Activated T-cell treated with anti-CD3 and anti-CD28 coated beads for 48 hours (primary cell): ENCODE results near the gene ATP5PF.
"Not testable (repeated sequence)": the region's sequence is repeated elsewhere in the genome, so short reads cannot be mapped to it uniquely, and the experiment has no call there.

Source experiments
- DNase-seq: peaks from one replicate; pipeline ENCODE4 v3.0.0-alpha.2; 2020; ENCODE audit warnings: low read depth

The ATP5PF gene, protein sequence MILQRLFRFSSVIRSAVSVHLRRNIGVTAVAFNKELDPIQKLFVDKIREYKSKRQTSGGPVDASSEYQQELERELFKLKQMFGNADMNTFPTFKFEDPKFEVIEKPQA

DNA sequence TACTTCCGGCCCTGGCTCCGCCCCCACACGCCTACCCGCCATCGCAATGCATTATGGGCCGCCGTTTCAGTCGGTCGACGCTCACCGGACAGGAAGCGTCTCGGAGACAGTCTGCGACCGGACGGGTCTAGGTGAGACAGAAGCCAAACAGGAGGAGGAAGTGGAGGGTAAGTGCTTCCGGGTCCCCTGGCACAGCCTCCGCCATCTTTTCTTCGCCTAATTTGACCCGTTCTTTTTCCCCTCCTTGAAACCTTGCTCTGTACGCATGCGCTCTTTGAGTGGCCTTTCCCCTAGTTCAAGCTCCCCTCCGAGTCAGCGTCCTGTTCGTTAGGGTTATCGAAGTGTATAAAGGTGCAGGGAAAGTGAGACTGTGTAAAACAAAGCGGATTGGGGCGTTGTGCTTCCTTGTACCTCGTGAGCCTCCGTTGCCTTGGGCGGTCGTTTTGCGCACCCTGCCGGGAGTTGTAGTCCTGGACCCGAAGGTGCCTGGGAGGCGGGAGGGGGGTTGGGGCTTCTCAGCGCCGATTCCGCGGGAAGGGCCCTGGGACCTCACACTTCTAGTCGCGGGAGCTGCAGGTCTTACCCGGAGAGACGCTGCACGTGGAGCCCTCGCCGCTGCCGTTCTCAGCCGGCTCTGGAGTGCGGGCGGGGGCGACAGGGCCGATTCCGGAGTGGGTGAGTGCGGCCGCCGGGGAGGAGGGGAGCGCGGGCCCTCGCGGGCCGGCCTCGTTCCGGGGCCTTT, at the start of gene ATP5PF, which contains the start of gene GABPA:
Gene ATP5PF, minus strand, starts transcription at position 1 of the 742 bp plus-strand sequence. CDS start 5,110 bp downstream, outside the sequence.
Gene GABPA, plus strand, starts transcription at position 69 of the 742 bp plus-strand sequence. CDS start 6,627 bp downstream, outside the sequence.
- DNase-seq: peak; percentile 97

DNA sequence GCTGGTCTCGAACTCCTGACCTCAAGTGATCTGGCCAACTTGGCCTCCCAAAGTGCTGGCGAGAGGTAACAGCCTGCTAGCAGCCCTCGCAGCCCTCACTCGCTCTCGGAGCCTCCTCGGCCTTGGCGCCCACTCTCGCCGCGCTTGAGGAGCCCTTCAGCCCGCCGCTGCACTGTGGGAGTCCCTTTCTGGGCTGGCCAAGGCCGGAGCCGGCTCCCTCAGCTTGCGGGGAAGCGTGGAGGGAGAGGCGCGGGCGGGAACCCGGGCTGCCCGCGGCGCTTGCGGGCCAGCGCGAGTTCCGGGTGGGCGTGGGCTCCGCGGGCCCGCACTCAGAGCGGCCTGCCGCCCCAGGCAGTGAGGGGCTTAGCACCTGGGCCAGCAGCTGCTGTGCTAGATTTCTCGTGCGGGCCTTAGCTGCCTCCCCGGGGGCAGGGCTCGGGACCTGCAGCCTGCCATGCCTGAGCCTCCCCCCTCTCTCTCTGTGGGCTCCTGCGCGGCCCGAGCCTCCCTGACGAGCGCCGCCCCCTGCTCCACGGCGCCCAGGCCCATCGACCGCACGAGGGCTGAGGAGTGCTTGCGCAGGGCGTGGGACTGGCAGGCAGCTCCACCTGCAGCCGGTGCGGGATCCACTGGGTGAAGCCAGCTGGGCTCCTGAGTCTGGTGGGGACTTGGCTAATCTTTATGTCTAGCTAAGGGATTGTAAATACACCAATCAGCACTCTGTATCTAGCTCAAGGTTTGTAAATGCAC, 43.6 kb upstream of the ATP5PF start:
- not testable (repeated sequence) for DNase-seq

DNA sequence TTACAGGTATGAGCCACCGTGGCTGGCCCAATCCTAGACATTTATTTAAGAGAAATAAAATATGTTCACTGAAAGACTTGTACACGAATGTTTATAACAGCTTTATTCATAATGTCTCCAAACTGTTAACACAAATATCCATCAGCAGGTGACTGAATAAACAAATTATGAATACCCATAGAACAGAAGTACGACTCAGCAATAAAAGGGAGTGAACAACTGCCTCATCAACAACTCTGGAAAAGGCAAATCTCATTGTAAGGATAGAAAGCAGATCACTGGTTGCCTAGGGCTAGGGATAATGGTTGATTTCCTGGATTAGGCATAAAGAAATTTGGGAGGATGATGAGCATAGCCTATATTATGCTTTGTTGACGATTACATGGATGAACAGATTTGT, 41.7 kb upstream of the ATP5PF start:
- no peak for DNase-seq

DNA sequence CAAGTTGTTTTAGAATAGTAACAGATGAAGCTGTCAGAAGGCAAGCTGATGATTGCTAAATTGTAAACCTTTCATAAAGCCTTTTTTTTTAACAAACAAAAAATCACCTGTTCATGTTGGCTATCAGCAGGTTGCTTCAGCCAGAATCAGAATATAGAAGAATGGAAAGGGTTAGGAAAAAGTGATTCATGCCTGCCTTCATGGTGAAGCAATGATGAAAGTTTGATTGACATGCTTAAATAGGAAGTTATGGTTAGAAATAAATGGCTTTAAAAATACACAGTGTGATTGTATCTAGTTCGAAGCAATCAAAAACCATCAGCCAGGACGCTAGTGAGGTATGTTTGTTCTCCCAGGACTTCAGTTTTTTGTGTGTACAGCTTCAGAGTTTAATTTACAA, 38.0 kb upstream of the ATP5PF start:
- DNase-seq: no peak

DNA sequence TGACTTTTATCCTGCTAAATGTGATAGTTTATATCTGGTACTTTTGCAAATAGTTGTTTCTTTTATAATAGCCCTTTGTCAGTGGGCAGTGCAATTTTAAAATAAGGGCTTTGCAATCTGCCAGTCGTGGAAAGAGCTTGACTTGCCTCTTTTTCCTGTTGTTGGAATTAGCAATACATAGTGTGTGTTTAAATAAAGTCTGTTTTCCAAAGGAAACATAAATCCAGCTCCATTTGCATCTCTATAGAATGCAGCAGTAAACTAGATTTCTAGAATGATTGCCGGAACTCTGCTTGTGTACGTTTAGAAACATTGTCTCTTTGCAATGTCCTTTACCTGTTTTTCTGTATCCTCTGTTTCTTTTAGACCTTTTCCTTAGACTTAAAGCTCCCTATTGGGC, 33.2 kb upstream of the ATP5PF start:
- DNase-seq: no peak

DNA sequence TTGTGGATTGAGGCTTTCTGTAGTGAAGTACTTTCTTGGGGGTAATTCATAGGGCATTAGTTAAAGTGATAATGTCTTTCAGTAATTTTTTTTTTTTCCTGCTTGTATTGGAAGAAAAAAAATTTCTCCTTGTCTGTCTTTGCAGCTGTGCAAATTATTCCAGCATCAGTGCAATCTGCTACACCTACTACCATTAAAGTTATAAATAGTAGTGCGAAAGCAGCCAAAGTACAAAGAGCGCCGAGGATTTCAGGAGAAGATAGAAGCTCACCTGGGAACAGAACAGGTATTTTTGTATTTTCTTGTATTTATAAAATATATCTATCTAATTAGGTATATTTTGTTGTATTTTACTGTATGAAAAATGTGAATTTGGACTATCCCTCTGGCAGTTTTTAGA, 29.4 kb upstream of the ATP5PF start:
- no peak for DNase-seq

DNA sequence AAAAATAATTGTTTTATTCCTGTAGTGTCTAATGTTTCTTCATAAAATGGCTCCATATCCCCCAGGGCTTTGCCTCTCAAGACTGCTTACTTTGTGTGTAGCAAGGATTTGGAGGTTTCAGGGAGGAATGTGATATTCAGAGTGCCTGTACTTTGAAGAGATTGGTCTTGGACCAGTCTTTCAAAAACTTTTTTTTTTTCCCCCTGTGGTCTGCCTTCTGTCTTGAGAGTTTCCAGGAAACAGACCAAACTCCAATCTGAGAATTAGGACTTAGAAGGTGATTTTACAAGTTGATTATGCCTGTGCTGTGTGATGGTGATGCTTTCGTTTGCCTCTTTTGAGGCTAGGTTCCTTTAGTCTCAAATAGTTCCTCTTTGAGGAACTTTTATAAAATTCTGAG, 26.0 kb upstream of the ATP5PF start:
- no peak for DNase-seq

DNA sequence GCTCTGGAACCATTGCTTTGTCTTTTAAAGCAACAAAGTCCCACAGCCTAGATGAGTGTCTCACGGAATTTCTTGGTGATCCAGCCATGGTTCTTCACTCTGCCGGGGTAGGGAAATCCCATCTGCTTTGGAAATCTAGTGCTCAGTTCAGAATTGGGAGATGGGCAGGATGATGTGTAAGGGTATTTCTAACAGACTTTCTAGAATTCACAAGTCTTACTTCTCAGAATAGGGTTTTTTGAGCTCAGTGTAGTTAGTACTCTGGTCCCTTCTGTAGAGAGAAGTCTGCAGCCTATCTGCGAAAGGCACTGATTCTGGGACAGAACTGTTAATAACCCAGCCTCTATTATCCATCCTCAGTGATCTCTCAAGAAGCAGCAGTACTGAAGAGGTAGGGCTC, 25.4 kb upstream of the ATP5PF start:
- DNase-seq: no peak

DNA sequence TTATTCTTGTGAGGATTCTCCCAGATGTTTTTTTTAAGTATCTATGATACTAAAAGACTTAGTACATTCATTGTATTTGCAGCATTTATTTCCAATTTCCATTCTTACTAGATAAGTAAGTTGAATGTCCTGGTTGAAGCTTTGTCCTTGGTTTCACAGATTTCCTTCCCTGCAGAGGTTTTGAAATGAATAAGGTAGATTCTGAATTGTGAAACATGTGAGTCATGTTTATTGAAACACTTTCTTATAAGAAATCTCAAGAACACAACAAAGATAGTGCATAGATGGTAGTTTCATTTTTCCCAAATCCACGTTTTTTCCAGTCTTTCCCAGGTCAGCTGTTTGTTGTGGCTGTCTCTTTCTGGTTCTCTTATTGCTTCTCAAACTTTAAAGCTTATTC, 24.9 kb upstream of the ATP5PF start:
- DNase-seq: no peak

DNA sequence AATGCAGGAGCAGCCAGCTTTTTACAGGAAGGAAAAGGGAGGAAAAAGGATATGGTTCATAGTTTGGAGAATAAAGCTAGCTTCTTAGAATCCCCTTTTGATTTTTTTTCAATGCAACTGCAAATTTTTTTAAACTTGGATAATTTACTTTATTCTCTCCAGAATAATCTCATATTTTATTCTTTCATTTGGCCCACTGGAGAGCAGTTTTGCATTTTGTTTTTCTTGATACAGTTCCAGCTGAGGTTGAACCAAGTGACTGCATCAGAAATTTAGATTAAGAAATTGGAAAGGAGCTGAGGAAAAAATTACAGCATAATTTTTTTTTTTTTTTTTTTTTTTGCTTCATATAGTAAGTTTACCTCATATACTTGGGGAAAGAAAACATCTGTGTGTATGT, 22.8 kb upstream of the ATP5PF start:
- DNase-seq: no peak

DNA sequence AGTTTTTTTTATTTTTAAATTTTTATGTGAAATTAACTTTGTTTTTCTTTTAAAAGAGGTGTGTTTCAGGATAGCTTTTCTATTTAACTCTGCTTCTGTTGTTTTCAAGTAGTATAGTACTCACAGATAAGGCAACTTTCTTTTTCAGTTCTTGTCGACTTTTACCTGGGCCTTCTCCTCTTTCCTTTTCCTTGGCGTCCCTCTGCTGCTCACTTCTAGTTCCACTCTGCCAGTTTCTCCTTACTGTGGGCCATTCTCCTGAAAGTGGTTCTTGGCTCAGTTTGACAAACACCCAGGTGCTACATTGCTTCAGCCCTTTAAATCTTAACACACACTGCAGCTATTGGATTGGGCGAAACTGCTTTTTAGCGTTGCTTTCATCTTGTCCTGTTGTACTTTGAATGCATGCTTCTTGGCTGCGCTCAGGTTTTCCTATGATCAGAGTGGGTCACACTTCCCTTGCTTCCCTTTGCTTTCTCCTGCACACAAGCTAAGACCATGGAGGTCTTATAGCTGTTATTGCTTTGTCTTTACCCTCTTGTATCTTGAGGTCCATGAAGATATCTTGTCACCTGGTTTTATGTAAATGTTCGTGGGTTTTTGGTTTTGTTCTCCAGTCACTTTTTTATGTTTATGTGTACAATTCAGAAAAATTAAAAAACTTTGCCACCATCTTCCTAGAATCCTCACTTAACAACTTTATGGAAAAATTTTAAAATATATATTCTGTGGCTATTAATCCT, 21.7 kb upstream of the ATP5PF start:
- DNase-seq: no peak

DNA sequence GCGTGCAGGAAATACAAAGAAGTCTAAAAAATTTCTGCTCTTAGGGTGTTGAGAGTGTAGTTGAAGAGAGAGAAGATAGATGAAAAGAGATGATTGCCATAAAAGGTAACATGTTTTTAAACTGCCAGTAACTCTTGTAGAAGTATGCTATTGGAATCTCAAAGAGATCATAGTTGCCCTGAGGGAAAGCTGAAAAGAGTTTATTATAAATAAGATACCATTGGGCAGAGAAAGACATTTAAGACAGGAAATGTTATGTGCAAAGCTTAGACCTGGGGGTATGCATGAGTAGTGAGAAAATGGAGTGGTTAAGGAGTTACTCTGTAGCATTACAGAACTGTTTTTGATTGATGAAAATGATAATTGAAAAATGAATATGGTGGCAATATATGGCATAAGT, 17.7 kb upstream of the ATP5PF start:
- DNase-seq: no peak

DNA sequence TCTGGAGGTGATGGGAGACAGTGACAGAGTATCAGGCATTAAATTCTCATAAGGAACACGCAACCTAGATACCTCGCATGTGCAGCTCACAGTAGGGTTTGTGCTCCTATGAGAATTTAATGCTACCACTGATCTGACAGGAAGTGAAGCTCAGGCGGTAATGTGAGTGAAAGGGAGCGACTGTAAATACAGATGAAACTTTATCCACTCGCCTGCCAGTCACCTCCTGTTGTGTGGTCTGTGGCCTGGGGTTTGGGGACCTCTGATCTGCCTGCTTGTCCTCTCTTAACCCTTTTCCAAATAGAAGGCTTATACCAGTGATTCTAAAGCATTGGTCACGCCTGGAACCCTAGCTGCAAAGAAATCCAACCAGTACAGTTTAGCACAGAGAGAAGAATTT, 15.4 kb upstream of the ATP5PF start:
- DNase-seq: no peak

DNA sequence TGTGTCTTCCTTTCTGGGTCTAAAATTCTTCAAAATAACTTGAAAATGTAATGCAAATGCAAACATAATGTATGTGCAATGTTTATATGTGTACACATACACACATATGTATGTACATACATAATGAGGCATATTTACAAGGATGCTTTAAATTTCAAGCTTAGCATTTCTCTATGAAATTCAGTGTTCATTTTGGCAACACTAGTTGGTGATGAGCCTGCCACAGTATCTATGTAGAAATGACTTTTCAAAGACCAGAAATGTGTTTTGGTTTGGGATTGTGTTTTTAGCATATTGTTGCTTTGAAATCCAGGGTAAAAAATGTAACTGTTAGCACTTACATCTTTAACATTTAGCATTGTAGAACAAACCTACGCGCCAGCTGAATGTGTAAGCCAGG, 10.2 kb upstream of the ATP5PF start:
- no peak for DNase-seq

DNA sequence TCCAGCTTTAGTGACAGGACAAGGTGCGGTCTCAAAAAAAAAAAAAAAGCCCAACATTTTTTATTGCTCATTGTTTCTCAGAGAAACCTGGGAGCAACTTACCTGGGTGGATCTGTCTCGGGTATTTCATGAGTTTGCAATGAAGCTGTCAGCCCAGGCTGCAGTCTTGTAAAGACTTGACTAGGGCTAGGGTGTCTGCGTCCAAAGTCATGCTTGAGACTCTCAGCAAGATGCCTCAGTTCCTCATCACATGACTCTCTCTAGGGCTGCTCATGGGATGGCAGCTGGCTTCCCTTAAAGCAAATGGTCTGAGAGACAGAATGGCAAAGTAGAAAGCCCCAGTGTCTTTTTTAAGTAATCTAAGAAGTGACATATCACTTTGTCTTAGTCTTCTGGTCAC, 8.2 kb upstream of the ATP5PF start:
- no peak for DNase-seq

DNA sequence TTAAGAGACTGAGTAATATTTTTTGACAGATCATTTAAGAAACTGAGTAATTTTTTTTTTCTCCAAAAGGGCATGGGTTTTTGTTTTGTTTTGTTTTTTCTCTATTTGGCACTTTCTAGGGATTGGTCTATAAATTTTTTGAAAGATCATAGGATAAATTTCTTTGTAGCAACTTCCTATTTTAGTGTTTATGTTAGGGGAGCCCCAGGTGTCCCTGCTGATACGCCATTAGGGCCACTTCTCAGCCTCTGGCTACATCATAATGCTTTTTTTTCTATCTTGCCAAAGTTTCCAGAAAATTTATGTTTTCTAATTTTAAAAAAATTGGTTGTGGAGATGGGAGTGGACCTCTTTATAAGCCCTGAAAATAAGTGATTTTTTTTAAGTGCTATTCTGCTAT, 2.7 kb upstream of the ATP5PF start:
- no peak for DNase-seq

DNA sequence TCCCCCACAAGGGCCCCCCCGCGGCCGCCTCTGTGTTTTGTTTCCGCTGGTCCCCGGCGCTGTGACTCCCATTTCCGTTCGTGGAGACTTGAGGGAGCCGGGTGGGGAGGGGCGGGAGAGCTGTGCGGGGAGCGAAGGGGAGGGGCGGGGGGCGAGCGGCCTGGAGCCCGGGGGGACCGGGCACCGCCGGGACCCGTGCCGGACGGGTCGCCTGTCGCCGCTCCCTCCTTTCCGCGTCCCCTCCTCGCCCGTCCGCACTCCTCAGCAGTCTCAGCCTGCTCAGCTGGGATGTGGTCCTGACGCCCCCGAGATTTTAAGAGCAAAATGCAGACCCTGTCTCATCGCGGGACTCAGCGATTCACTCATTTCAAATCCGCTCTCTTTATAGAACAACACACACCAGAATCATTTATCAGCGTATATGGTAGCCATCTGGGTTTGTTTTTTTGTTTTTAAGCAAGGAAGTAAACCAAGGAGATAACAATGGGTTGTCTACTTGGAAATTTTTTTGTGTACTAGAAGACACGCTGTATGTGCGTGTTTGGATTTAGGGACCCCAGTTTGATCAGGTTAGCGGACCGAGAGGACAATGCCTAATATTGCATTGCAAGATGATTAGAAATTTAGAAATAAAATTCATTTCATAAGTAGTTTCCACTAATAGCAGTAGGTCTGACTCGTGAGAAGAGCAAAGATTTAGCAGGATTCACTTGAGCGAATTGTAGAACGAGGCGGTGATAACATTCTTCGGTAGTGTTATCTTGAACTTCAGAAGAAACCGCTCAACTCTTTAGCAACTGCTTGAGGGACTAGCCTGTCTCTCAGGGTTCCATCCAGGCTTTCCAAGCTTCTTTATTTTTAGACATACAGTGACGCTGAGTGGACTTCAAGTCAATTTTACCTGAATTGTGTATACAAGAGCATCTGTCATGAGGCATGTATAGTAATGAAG, 1.2 kb upstream of the ATP5PF start:
- DNase-seq: peak; percentile 71

DNA sequence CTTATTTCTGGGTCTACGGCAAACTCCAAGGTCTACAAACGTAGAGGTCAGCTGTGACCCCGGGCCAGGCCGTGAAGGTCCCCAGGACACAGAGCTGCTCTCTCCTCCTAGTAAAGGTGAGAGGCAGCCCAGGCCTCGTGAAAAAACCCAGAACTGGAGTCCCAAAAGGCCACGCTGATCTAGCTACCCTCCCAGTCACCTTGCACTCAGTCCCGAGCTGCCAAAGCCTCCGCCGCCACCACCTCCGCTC, 125 bp downstream of the ATP5PF start:
- DNase-seq: no peak

DNA sequence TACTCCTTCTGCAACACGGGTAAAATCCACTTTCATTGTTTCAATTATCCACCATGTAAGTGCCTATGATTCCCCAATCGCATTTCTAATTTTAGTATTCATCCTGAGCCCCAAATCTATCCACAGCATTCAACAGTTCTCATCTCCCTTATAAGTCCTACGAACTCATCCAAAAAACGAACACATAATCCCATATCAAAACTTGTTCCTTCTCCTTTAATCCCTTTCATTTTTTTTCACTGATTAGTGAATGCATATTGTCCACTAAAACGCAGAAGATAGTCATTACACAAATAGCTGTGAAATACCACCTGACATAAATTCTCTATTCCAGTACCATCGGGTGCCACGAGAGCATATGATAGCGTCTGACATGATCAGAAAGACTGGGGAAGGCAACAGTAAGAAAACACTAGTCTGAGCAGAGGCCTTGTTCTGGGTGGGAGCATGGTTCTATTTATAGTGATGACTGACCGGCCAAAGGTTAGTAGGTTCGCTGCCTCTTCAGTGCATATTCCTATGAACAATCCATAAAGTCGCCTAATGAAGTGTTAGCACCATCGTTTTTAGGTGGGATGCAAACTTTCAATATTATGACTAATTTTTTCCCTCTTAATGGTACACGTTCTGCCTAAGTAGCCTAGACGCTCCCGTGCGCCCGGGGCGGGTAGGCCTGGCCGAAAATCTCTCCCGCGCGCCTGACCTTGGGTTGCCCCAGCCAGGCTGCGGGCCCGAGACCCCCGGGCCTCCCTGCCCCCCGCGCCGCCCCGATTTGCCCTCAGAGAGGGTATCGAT, 648 bp downstream of the ATP5PF start:
- DNase-seq: peak; percentile 30

DNA sequence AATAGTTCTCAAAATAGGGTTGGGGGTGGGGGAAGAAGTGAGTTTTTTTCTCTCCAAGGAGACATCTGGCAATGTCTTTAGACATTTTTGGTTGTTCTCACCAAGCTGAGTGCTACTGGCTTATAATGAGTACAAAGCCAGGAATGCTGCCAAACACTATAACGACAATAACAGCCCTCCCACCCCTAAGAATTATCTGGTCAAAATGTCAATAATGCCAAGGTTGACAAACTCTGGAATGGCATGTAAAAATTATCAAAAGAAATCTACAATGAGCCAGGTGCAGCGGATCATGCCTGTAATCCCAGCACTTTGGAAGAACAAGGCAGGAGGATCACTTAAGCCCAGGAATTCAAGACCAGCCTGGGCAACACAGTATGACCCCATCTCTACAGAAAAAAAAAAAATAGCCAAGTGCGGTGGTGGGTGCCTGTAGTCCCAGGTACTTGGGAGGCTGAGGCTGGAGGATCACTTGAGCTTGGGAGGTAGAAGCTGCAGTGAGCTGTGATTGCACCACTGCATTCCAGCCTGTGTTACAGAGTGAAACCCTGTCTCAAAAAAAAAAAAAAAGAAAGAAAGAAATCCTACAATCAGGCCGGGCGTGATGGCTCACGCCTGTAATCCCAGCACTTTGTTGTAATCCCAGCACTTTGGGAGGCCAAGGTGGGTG, 2.5 kb downstream of the ATP5PF start:
- DNase-seq: no peak
